Measurements from ENCODE around the gene DPEP3.

DNA sequence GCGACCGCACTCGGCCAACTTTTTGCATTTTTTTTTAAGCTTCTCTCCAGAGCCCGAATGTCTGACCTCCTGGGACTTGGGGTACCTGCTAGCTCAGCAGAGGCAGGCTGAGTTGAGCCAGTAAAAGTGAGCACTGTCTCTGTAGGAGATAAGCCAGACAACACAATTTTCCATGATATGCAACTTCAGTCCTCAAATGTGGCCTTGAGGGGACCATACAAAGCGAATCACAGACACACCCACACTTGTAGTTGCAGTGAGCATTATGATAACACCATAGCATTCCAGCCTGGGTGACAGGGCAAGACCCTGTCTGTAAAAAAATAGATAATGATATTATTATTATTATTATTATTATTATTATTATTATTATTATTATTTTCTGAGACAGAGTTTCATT is 16.4 kb upstream of the DPEP3 start:
- no peak for TF ChIP-seq POLR2A (IDR thresholded peaks at IDR 0.05)
- TF ChIP-seq, protein P1, sequence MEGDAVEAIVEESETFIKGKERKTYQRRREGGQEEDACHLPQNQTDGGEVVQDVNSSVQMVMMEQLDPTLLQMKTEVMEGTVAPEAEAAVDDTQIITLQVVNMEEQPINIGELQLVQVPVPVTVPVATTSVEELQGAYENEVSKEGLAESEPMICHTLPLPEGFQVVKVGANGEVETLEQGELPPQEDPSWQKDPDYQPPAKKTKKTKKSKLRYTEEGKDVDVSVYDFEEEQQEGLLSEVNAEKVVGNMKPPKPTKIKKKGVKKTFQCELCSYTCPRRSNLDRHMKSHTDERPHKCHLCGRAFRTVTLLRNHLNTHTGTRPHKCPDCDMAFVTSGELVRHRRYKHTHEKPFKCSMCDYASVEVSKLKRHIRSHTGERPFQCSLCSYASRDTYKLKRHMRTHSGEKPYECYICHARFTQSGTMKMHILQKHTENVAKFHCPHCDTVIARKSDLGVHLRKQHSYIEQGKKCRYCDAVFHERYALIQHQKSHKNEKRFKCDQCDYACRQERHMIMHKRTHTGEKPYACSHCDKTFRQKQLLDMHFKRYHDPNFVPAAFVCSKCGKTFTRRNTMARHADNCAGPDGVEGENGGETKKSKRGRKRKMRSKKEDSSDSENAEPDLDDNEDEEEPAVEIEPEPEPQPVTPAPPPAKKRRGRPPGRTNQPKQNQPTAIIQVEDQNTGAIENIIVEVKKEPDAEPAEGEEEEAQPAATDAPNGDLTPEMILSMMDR (IDR thresholded peaks at IDR 0.05), result no peak

All from esophagus squamous epithelium (tissue), 4 donors.